Choroid plexus epithelial cell (primary cell): ENCODE measurements around the gene MACF1.

Source experiments
- DNase-seq: peaks from one replicate; pipeline ENCODE4 v3.0.0-alpha.2; 2010; ENCODE audit warnings: low read depth
- H3K4me3 ChIP-seq: 2 replicates; pipeline ENCODE4 v1.5.1; 2011; ENCODE audit warnings: low read depth, mild to moderate bottlenecking, control low read depth, low read length, moderate library complexity
- TF ChIP-seq, protein P1 (sequence below): conservative IDR thresholded peaks from 2 replicates; pipeline ENCODE4 v1.5.1; 2011; ENCODE audit warnings: low read depth, mild to moderate bottlenecking, control low read depth, inconsistent platforms, low read length, moderate library complexity

The MACF1 gene

DNA sequence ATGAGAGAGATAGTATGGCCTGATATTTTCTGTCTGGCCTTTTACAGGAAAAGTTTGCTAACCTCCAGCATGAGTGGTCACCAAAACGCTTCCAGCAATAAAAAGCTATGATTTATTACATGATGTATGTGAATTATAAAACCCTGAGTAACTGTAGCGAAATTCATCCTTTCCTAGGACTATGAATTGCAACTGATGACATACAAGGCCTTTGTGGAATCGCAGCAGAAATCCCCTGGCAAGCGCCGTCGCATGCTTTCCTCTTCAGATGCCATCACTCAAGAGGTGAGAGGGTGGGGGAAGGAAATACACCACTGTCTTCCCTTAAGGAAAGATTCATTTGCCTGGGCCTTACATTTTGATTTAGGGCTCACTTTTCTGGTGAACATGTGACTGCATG, 117.9 kb downstream of the MACF1 start:
- TF ChIP-seq, protein P1, sequence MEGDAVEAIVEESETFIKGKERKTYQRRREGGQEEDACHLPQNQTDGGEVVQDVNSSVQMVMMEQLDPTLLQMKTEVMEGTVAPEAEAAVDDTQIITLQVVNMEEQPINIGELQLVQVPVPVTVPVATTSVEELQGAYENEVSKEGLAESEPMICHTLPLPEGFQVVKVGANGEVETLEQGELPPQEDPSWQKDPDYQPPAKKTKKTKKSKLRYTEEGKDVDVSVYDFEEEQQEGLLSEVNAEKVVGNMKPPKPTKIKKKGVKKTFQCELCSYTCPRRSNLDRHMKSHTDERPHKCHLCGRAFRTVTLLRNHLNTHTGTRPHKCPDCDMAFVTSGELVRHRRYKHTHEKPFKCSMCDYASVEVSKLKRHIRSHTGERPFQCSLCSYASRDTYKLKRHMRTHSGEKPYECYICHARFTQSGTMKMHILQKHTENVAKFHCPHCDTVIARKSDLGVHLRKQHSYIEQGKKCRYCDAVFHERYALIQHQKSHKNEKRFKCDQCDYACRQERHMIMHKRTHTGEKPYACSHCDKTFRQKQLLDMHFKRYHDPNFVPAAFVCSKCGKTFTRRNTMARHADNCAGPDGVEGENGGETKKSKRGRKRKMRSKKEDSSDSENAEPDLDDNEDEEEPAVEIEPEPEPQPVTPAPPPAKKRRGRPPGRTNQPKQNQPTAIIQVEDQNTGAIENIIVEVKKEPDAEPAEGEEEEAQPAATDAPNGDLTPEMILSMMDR = no peak
- DNase-seq = no peak
- H3K4me3 ChIP-seq = no peak overlapping the region

DNA sequence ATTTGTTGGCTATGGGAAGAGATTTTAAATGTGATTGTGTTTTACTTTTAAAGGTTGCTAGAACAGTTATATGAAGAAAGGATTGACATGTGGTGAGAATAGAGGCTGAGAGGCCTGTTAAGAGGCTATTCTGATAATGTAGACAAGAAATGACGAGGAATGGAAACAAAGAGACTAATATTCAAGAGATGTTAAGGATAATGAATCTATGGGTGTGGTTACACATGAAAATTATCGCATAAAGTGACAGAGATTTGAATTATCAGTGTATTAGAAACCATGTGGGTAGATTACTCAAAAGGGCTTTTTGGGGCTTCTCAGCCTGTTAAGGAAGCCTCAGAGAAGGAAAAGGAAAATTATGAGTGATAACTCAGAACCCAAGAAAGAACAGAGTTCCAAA, 120.4 kb downstream of the MACF1 start:
- TF ChIP-seq, protein P1 = no peak
- no peak for DNase-seq
- H3K4me3 ChIP-seq = no peak overlapping the region

DNA sequence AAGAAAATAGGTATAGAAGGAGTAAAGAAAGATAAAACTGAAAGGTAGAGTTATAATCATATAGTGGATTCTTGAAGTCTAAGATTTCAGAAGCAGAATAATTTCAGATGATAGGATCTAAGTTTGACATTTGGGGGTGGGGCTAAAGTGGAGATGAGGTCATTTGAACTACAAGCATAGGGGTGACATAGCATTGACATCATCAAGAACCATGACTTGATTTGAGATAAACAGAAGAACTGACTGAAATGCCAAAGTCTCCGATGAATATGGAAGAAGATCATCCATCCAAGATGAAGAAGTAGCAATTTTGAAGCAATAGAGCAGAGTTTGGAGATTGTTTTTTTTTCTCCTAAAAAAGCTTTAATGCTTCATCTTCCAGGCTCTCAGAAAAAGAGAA, 122.3 kb downstream of the MACF1 start:
- TF ChIP-seq, protein P1 = no peak
- no peak overlapping the region for H3K4me3 ChIP-seq
- DNase-seq = peak; percentile 22

DNA sequence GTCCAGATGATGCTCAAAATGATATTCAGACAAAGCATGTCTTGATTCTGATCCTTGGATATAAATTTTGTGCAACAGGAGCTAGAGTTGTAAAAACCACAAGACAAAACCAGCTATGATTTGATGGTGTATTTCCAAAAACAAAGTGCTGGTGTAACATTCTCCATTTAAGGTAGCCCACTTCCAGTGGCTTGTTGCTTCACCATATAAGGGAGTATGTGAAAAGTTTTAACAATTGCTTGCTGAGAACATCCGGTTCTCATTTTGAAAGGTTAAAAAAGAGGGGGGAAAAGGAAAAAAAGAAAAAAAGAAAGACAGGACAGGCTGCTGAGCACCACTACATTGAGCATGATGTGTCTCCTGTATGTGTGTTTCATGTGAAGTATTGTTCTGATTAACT, 123.6 kb downstream of the MACF1 start:
- TF ChIP-seq, protein P1 = no peak
- H3K4me3 ChIP-seq = no peak overlapping the region
- DNase-seq = no peak

DNA sequence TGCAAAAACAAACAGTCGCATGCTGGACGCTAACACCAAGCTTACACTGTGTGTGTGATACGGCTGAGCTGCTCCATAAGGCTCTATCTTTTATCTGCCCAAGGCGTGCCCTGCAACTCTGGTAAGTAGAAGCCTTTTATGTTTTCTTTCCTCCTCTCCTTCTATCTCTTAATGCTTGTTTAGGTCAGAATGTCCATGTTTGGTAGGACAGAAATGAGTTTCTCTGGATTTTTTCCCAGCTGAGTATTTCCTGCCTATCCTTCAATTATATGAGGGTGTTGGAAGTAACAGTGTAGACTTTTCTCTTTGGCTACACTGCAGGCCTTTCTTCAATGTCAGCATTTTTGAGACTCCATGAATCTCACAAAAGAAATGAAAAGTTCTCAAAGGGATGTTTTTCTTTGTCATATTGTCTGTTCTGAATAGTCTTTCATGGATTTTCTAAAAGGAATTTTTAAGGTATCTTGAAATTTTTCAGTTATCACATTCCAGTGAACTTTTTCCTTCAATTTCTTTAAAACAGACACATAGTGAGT, 124.2 kb downstream of the MACF1 start:
- TF ChIP-seq, protein P1 = no peak
- no peak overlapping the region for H3K4me3 ChIP-seq
- no peak for DNase-seq

DNA sequence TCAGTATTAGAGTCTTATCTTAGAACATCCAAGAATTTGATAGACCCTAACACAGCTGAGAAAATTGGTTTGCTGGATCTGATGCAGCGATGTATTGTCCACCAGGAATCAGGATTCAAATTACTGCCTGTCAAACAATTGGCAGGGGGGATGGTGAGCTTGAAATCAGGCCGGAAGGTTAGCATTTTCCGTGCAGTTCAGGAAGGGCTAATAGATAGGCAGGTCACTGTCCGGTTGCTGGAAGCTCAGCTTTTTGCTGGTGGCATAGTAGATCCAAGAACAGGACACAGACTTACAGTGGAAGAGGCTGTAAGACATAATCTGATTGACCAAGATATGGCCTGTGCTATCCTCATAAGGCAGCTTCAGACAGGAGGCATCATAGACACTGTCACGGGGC, 127.2 kb downstream of the MACF1 start:
- no peak overlapping the region for H3K4me3 ChIP-seq
- TF ChIP-seq, protein P1 = no peak
- DNase-seq = no peak

DNA sequence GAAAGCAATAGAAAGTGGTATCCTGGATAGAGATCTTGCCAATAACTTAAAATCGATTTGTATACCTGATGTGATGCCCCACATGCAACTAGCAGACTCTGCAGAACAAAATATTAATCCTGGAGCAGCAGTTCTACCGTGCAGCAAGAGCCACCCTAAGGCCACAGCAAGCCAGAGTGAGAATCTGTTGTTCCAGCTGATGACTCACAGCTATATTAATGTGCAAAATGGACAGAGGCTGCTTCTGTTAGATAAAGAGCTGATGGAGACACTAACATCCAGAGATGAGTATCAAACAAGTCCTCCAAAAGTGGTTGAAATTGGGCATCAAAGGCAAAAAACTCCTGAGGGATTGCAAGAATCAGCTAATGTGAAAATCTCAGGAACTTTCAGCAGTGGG, 127.8 kb downstream of the MACF1 start:
- DNase-seq = peak; percentile 60
- H3K4me3 ChIP-seq = no peak overlapping the region
- TF ChIP-seq, protein P1 = no peak
